ENCODE data around the gene TLCD1.

The TLCD1 gene

GRCh38 chr17:28712705-28713415 lies 13.2 kb downstream of the TLCD1 start:
- Histone ChIP-seq H3K4me3 (no peak overlapping the region), H3K27ac (peak overlapping the region in 1 of 2 donors; percentile 94)
- TF ChIP-seq CTCF (IDR thresholded peaks at IDR 0.05): no peak
- no peak for DNase-seq (ENCODE audit: low spot score)

- no peak for DNase-seq (ENCODE audit: low spot score)
Observed at GRCh38 chr17:28712032-28712704, 13.9 kb downstream of the TLCD1 start.

GRCh38 chr17:28711723-28712031 lies 14.4 kb downstream of the TLCD1 start, which contains the start of gene PROCA1:
PROCA1 (minus strand) TSS chr17:28711888; CDS start chr17:28711660, 228 bp downstream.
- no peak for TF ChIP-seq CTCF (IDR thresholded peaks at IDR 0.05)
- peak within 1 kb of the TSS; percentile 72 for H3K4me3 ChIP-seq
- DNase-seq (ENCODE audit: low spot score): peak; percentile 87
- H3K27ac ChIP-seq: peak within 1 kb of the TSS; percentile 83 to 94

More at GRCh38 chr17:28712032-28712704, 13.9 kb downstream of the TLCD1 start:
- H3K4me3 ChIP-seq: peak overlapping the region; percentile 72
- peak overlapping the region; percentile 83 to 94 for H3K27ac ChIP-seq
- TF ChIP-seq CTCF (IDR thresholded peaks at IDR 0.05): no peak

- DNase-seq (ENCODE audit: low spot score): peak; percentile 95
- no peak for TF ChIP-seq CTCF (IDR thresholded peaks at IDR 0.05)
- peak overlapping the region; percentile 72 for H3K4me3 ChIP-seq
- peak overlapping the region; percentile 83 to 94 for H3K27ac ChIP-seq
Observed at GRCh38 chr17:28710861-28711722, 14.9 kb downstream of the TLCD1 start.

GRCh38 chr17:28707339-28707720 lies 18.7 kb downstream of the TLCD1 start:
- TF ChIP-seq CTCF (IDR thresholded peaks at IDR 0.05): no peak
- no peak overlapping the region for H3K4me3 ChIP-seq
- no peak for DNase-seq (ENCODE audit: low spot score)
- no peak overlapping the region for H3K27ac ChIP-seq

GRCh38 chr17:28706471-28707338 lies 19.3 kb downstream of the TLCD1 start:
- TF ChIP-seq CTCF (IDR thresholded peaks at IDR 0.05): no peak
- no peak overlapping the region for H3K4me3 ChIP-seq
- H3K27ac ChIP-seq: no peak overlapping the region
- no peak for DNase-seq (ENCODE audit: low spot score)
